ENCODE results near the gene SGK1. TPM values are rescaled to one million over a fixed set of nuclear protein-coding genes. Genes with fewer than 3 reads are reported as not detected.

SGK1 gene
- total and polyA plus RNA-seq, 8 donors: 26.6 to 236 (median 82.1) TPM

DNA sequence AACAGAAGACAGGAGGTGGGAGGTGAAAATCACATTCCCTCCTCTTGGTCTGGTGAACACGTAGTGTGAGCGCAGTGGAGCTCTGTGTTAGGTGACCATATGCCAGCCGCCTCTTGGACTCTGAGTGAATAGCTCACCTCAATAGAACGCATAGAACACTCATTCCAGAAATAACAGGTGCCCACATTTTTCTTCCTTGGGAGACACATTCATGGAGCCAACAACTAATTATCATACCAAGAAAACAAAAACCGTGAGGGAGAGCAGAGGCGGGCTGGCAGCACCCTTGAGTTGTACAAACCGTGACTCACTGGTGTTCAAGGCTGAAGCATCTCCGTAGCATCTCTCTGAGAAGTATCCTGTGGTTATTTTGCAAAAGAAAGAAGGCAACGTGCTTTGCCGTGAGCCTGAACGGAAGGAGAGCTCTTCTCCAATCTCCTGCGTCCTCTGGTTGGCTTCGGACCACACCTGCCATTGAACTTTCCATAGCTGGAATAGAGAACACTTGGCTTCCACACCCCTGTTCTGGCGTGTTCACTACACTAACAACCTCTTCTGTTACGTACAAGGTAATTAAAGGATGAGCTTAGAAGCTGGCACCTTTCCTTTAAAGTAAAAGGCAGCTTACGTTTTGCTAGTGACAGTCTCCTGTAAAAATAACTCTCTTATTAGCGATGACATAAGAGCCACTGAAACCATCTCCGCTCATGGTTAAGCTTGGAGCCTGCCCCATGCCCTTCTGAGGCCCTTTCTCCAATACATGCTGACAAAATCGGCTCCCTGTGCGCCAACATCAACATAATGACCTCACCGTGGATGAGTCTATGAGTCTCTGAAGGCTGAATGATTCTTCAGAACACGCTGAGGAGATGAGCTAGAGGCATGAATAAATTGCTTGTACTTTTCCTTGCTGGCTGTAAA, 30.2 kb upstream of the SGK1 start:
- intact Hi-C loops (cut with DNase I): no loop called here
- TF ChIP-seq, protein P1, sequence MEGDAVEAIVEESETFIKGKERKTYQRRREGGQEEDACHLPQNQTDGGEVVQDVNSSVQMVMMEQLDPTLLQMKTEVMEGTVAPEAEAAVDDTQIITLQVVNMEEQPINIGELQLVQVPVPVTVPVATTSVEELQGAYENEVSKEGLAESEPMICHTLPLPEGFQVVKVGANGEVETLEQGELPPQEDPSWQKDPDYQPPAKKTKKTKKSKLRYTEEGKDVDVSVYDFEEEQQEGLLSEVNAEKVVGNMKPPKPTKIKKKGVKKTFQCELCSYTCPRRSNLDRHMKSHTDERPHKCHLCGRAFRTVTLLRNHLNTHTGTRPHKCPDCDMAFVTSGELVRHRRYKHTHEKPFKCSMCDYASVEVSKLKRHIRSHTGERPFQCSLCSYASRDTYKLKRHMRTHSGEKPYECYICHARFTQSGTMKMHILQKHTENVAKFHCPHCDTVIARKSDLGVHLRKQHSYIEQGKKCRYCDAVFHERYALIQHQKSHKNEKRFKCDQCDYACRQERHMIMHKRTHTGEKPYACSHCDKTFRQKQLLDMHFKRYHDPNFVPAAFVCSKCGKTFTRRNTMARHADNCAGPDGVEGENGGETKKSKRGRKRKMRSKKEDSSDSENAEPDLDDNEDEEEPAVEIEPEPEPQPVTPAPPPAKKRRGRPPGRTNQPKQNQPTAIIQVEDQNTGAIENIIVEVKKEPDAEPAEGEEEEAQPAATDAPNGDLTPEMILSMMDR (IDR thresholded peaks at IDR 0.05): no peak
- H3K4me3 ChIP-seq: no peak overlapping the region
- peaks cover 4 to 18% of the 10 kb centered on the region in 2 donors for H3K4me1 ChIP-seq
- no peaks in the 10 kb centered on the region for H3K36me3 ChIP-seq
- H3K27ac ChIP-seq: no peak overlapping the region
- DNase-seq (no peak), ATAC-seq (no peak)
- H3K9me3 ChIP-seq: no peaks in the 10 kb centered on the region
- H3K27me3 ChIP-seq: no peaks in the 10 kb centered on the region

DNA sequence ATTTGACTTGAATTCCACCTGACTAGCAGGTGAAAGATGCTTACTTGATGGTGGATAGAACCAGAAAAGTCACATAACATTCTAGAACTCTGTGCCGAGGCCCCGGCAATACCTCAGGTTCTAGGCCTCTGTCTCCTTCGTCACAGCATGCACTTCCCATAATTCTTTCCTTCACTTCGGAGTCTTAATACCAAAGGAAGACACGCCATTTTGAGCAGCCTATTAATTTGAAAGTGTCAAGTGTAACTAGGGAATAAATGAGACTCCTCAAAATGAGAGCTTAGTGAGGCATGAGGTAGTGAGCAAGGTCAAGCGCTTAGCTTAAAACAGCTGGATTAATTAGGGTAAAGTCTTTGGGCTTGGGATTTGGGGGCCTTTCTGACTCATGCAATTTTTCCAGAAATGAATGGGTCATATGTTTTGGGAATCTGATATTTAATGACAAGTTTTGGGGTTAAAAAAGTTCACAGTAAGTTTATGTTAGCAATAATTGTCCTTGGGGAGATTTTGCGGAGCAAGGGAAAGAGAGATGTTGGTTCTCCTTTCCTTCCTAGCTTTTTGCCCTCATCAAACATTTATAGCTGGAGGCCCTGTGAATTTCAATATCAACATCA, 29.1 kb upstream of the SGK1 start:
- H3K27me3 ChIP-seq: no peaks in the 10 kb centered on the region

DNA sequence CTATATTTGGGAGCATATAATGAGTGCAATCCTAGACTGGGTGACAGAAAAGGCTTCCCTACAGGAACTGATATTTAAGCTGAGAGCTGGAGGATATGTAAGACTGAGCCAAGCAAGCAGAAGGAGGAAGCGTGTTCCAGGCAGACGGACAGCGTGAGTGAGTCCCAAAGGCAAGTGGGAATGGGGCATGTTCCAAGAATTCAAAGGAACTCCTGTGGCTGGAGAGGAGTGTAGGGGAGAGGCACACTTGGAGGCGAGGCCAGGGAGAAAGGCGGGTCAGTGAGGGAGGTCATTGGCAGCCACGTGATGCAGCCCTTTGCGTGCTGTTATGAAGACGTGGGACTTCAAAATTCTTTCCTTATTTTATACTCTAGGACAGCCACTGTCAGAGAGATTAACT, 27.9 kb upstream of the SGK1 start:
- Histone ChIP-seq H3K36me3 (no peaks in the 10 kb centered on the region), H3K27me3 (no peaks in the 10 kb centered on the region), H3K4me1 (peaks cover 4 to 21% of the 10 kb centered on the region in 2 donors), H3K4me3 (no peak overlapping the region), H3K27ac (peak overlapping the region; percentile 34 to 39), H3K9me3 (no peaks in the 10 kb centered on the region)
- TF ChIP-seq, protein P1 (IDR thresholded peaks at IDR 0.05): no peak
- DNase-seq: peak in 1 of 4 donors; percentile 38
- intact Hi-C loops (cut with DNase I): no loop called here
- ATAC-seq: peak; percentile 44

More for the DNA sequence above, 29.1 kb upstream of the SGK1 start:
- intact Hi-C loops (cut with DNase I): no loop called here
- Histone ChIP-seq H3K27ac (peak overlapping the region in 1 of 2 donors; percentile 19), H3K4me1 (peaks cover 4 to 18% of the 10 kb centered on the region in 2 donors), H3K36me3 (no peaks in the 10 kb centered on the region), H3K4me3 (no peak overlapping the region), H3K9me3 (no peaks in the 10 kb centered on the region)
- ATAC-seq (no peak), DNase-seq (no peak)
- TF ChIP-seq, protein P1 (IDR thresholded peaks at IDR 0.05): no peak

DNA sequence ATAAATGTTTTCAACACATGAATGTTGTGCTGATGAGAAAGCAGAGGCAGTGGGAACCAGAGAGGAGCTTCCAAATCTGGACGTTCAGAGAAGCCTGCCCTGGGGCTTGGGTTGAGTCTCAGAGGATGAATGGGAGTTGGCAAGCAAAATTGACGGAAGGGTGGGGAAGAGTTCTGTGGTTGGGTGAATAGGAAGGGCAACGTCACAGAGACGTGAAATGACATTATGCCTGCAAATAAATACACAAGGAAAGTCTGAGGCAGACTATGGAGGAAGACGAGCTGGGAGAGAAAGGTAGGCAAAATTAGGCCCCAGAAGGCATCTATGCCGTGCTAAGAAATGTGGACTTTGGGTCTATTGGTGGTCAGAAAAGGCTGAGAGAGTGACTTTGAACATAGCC, 25.2 kb upstream of the SGK1 start:
- H3K27me3 ChIP-seq: no peaks in the 10 kb centered on the region
- ATAC-seq (no peak), DNase-seq (no peak)
- TF ChIP-seq, protein P1 (IDR thresholded peaks at IDR 0.05): no peak
- intact Hi-C loops (cut with DNase I): no loop called here
- H3K4me3 ChIP-seq: no peak overlapping the region
- no peaks in the 10 kb centered on the region for H3K9me3 ChIP-seq
- H3K27ac ChIP-seq: no peak overlapping the region
- peaks cover 4 to 34% of the 10 kb centered on the region in 2 donors for H3K4me1 ChIP-seq
- H3K36me3 ChIP-seq: no peaks in the 10 kb centered on the region

DNA sequence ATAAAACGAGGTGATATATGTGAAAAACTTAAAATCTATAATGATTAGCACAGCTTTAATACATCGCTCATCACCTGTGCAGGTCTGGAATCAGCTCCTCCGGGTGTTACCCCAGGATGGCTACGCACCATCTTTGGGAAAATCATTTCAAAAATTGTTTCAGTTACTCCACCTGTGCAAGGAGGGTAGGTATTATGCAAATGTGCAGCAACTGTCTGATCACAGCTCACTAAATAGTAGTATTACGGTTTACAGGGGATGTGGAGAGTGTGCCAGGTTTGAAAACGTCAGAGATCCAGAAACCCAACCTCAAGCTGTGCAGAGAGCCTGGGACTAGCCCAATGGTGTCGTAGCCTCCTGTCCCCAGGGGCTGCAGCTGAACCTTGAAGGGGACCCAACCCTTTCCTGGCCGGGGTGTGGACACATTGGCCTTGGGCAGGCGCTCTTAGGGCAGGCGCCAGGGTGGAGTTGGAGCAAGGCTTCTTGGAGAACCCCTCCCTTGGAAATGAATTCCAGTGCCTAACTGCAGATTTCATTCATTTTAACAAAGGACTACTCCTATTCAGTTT, 24.2 kb upstream of the SGK1 start:
- DNase-seq (no peak), ATAC-seq (no peak)
- Histone ChIP-seq H3K27ac (no peak overlapping the region), H3K27me3 (no peaks in the 10 kb centered on the region), H3K4me3 (no peak overlapping the region), H3K4me1 (peaks cover 4 to 44% of the 10 kb centered on the region in 2 donors), H3K36me3 (no peaks in the 10 kb centered on the region), H3K9me3 (no peaks in the 10 kb centered on the region)
- intact Hi-C loops (cut with DNase I): no loop called here
- TF ChIP-seq, protein P1 (IDR thresholded peaks at IDR 0.05): no peak

Measured in left lung (tissue), 10 donors.